ENCODE data around the gene KLHL12.
"Not testable (repeated sequence)": the region's sequence is repeated elsewhere in the genome, so short reads cannot be mapped to it uniquely, and the experiment has no call there.

The KLHL12 gene

GRCh38 chr1:202941372-202941771, 14.3 kb upstream of the KLHL12 start:
- Histone ChIP-seq H3K9me3 (ENCODE audit: control insufficient read depth, low read length) (no peaks in the 10 kb centered on the region), H3K27me3 (ENCODE audit: control insufficient read depth, insufficient read depth, low read length) (no peaks in the 10 kb centered on the region), H3K9ac (ENCODE audit: low read length) (no peak overlapping the region), H3K36me3 (ENCODE audit: control insufficient read depth, insufficient read depth, low read length) (peaks cover 34% of the 10 kb centered on the region), H3K4me1 (ENCODE audit: control insufficient read depth, insufficient read depth, low read length) (no peaks in the 10 kb centered on the region), H3K4me3 (ENCODE audit: low read length) (no peak overlapping the region)

GRCh38 chr1:202940561-202940960, 13.5 kb upstream of the KLHL12 start:
- Histone ChIP-seq H3K4me3 (ENCODE audit: low read length) (no peak overlapping the region), H3K9ac (ENCODE audit: low read length) (no peak overlapping the region), H3K4me1 (ENCODE audit: control insufficient read depth, insufficient read depth, low read length) (no peaks in the 10 kb centered on the region), H3K27me3 (ENCODE audit: control insufficient read depth, insufficient read depth, low read length) (no peaks in the 10 kb centered on the region), H3K9me3 (ENCODE audit: control insufficient read depth, low read length) (no peaks in the 10 kb centered on the region), H3K36me3 (ENCODE audit: control insufficient read depth, insufficient read depth, low read length) (peaks cover 26% of the 10 kb centered on the region)

DNA sequence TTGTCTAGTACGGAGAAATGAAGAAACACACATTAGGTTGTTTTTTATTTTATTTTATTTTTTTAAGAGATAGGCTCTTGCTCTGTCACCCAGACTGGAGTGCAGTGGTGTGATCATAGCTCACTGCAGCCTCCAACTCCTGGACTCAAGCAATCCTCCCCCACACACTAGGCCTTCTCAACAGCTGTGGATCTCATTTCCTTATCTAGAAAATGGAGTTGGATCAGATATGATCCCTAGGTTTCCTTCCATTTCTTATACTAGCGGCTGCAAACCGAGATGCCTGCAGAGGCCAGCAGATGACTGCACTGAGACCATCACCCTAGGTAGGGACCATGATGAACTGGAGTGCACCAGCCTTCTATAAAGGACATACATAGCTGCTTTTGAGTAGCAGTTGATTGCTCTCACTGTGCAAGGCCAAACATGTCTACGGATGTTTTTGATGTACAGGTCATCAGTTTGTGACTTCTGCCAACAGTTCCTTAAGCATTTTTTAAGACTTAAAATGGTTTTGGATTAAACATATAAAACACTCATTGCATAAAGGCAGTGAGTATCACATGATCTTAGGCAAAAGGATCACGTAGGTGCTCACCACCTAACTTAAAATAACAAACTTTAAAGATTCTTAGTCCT, 11.4 kb upstream of the KLHL12 start:
- H3K9me3 ChIP-seq (ENCODE audit: control insufficient read depth, low read length) = no peaks in the 10 kb centered on the region
- H3K36me3 ChIP-seq (ENCODE audit: control insufficient read depth, insufficient read depth, low read length) = peaks cover 17% of the 10 kb centered on the region
- H3K4me1 ChIP-seq (ENCODE audit: control insufficient read depth, insufficient read depth, low read length) = no peaks in the 10 kb centered on the region

GRCh38 chr1:202936409-202936808, 9.4 kb upstream of the KLHL12 start:
- H3K27me3 ChIP-seq (ENCODE audit: control insufficient read depth, insufficient read depth, low read length); H3K9ac ChIP-seq (ENCODE audit: low read length); H3K4me1 ChIP-seq (ENCODE audit: control insufficient read depth, insufficient read depth, low read length); H3K4me3 ChIP-seq (ENCODE audit: low read length); H3K36me3 ChIP-seq (ENCODE audit: control insufficient read depth, insufficient read depth, low read length); H3K9me3 ChIP-seq (ENCODE audit: control insufficient read depth, low read length): not testable (repeated sequence)

More for the DNA sequence above, 11.4 kb upstream of the KLHL12 start:
- H3K9ac ChIP-seq (ENCODE audit: low read length) = no peak overlapping the region
- no peak overlapping the region for H3K4me3 ChIP-seq (ENCODE audit: low read length)
- no peaks in the 10 kb centered on the region for H3K27me3 ChIP-seq (ENCODE audit: control insufficient read depth, insufficient read depth, low read length)

DNA sequence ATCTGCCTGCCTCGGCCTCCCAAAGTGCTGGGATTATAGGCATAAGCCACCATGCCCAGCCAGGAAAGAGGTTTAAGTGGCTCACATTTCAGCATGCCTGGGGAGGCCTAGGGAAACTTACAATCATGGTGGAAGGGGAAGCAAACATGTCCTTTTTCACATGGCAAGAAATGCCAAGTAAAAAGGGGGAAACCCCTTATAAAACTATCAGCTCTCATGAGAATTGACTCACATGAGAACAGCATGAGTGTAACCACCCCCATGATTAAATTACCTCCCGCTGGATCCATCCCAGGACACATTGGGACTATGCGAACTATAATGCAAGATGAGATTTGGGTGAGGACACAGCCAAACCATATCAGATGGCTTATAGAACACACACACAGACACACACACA, 8.8 kb upstream of the KLHL12 start:
- Histone ChIP-seq H3K36me3 (ENCODE audit: control insufficient read depth, insufficient read depth, low read length) (no peaks in the 10 kb centered on the region), H3K9me3 (ENCODE audit: control insufficient read depth, low read length) (no peaks in the 10 kb centered on the region), H3K27me3 (ENCODE audit: control insufficient read depth, insufficient read depth, low read length) (no peaks in the 10 kb centered on the region), H3K4me1 (ENCODE audit: control insufficient read depth, insufficient read depth, low read length) (no peaks in the 10 kb centered on the region), H3K4me3 (ENCODE audit: low read length) (no peak overlapping the region), H3K9ac (ENCODE audit: low read length) (no peak overlapping the region)

GRCh38 chr1:202934755-202935154, 7.7 kb upstream of the KLHL12 start:
- Histone ChIP-seq H3K4me3 (ENCODE audit: low read length) (no peak overlapping the region), H3K4me1 (ENCODE audit: control insufficient read depth, insufficient read depth, low read length) (no peaks in the 10 kb centered on the region), H3K9me3 (ENCODE audit: control insufficient read depth, low read length) (no peaks in the 10 kb centered on the region), H3K27me3 (ENCODE audit: control insufficient read depth, insufficient read depth, low read length) (no peaks in the 10 kb centered on the region), H3K9ac (ENCODE audit: low read length) (no peak overlapping the region), H3K36me3 (ENCODE audit: control insufficient read depth, insufficient read depth, low read length) (no peaks in the 10 kb centered on the region)

DNA sequence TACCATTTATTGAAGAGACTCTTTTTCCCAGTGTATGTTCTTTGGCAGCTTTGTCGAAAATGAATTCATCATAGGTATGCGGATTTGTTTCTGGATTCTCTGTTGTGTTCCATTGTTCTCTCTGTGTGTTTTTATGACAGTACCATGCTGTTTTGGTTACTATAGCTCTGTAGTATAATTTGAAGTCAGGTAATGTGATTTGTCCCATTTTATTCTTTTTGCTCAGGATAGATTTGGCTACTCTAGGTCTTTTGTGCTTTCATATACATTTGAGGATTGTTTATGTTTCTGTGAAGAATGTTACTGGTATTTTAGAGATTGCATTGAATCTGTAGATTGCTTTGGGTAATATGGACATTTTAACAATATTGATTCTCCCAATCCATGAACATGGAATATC, 5.4 kb upstream of the KLHL12 start:
- Histone ChIP-seq H3K36me3 (ENCODE audit: control insufficient read depth, insufficient read depth, low read length) (no peaks in the 10 kb centered on the region), H3K27me3 (ENCODE audit: control insufficient read depth, insufficient read depth, low read length) (no peaks in the 10 kb centered on the region), H3K4me3 (ENCODE audit: low read length) (no peak overlapping the region), H3K4me1 (ENCODE audit: control insufficient read depth, insufficient read depth, low read length) (no peaks in the 10 kb centered on the region), H3K9ac (ENCODE audit: low read length) (no peak overlapping the region), H3K9me3 (ENCODE audit: control insufficient read depth, low read length) (no peaks in the 10 kb centered on the region)

- H3K27me3 ChIP-seq (ENCODE audit: control insufficient read depth, insufficient read depth, low read length) = no peaks in the 10 kb centered on the region
- no peak overlapping the region for H3K4me3 ChIP-seq (ENCODE audit: low read length)
- no peaks in the 10 kb centered on the region for H3K36me3 ChIP-seq (ENCODE audit: control insufficient read depth, insufficient read depth, low read length)
- H3K9ac ChIP-seq (ENCODE audit: low read length) = no peak overlapping the region
- peaks cover 10% of the 10 kb centered on the region for H3K4me1 ChIP-seq (ENCODE audit: control insufficient read depth, insufficient read depth, low read length)
- H3K9me3 ChIP-seq (ENCODE audit: control insufficient read depth, low read length) = no peaks in the 10 kb centered on the region
Measured at GRCh38 chr1:202923533-202923932, 3.5 kb downstream of the KLHL12 start.

GRCh38 chr1:202919615-202920014, 7.4 kb downstream of the KLHL12 start:
- Histone ChIP-seq H3K4me1 (ENCODE audit: control insufficient read depth, insufficient read depth, low read length) (no peaks in the 10 kb centered on the region), H3K9ac (ENCODE audit: low read length) (no peak overlapping the region), H3K36me3 (ENCODE audit: control insufficient read depth, insufficient read depth, low read length) (no peaks in the 10 kb centered on the region), H3K4me3 (ENCODE audit: low read length) (no peak overlapping the region), H3K9me3 (ENCODE audit: control insufficient read depth, low read length) (no peaks in the 10 kb centered on the region), H3K27me3 (ENCODE audit: control insufficient read depth, insufficient read depth, low read length) (no peaks in the 10 kb centered on the region)

GRCh38 chr1:202915146-202915545, 11.9 kb downstream of the KLHL12 start:
- Histone ChIP-seq H3K27me3 (ENCODE audit: control insufficient read depth, insufficient read depth, low read length) (no peaks in the 10 kb centered on the region), H3K9ac (ENCODE audit: low read length) (no peak overlapping the region), H3K9me3 (ENCODE audit: control insufficient read depth, low read length) (no peaks in the 10 kb centered on the region), H3K4me1 (ENCODE audit: control insufficient read depth, insufficient read depth, low read length) (no peaks in the 10 kb centered on the region), H3K36me3 (ENCODE audit: control insufficient read depth, insufficient read depth, low read length) (peaks cover 9% of the 10 kb centered on the region), H3K4me3 (ENCODE audit: low read length) (no peak overlapping the region)

GRCh38 chr1:202912476-202912875, 14.6 kb downstream of the KLHL12 start:
- not testable (repeated sequence) for H3K4me3 ChIP-seq (ENCODE audit: low read length)

GRCh38 chr1:202909494-202909893, 17.5 kb downstream of the KLHL12 start:
- Histone ChIP-seq H3K9ac (ENCODE audit: low read length) (no peak overlapping the region), H3K4me3 (ENCODE audit: low read length) (no peak overlapping the region), H3K27me3 (ENCODE audit: control insufficient read depth, insufficient read depth, low read length) (no peaks in the 10 kb centered on the region), H3K9me3 (ENCODE audit: control insufficient read depth, low read length) (no peaks in the 10 kb centered on the region), H3K36me3 (ENCODE audit: control insufficient read depth, insufficient read depth, low read length) (peaks cover 9% of the 10 kb centered on the region), H3K4me1 (ENCODE audit: control insufficient read depth, insufficient read depth, low read length) (no peaks in the 10 kb centered on the region)

More at GRCh38 chr1:202912476-202912875, 14.6 kb downstream of the KLHL12 start:
- H3K36me3 ChIP-seq (ENCODE audit: control insufficient read depth, insufficient read depth, low read length); H3K9me3 ChIP-seq (ENCODE audit: control insufficient read depth, low read length); H3K9ac ChIP-seq (ENCODE audit: low read length); H3K27me3 ChIP-seq (ENCODE audit: control insufficient read depth, insufficient read depth, low read length); H3K4me1 ChIP-seq (ENCODE audit: control insufficient read depth, insufficient read depth, low read length): not testable (repeated sequence)

GRCh38 chr1:202908998-202909397, 18.0 kb downstream of the KLHL12 start:
- Histone ChIP-seq H3K36me3 (ENCODE audit: control insufficient read depth, insufficient read depth, low read length) (peaks cover 6% of the 10 kb centered on the region), H3K27me3 (ENCODE audit: control insufficient read depth, insufficient read depth, low read length) (no peaks in the 10 kb centered on the region), H3K4me1 (ENCODE audit: control insufficient read depth, insufficient read depth, low read length) (no peaks in the 10 kb centered on the region), H3K9ac (ENCODE audit: low read length) (no peak overlapping the region), H3K9me3 (ENCODE audit: control insufficient read depth, low read length) (no peaks in the 10 kb centered on the region), H3K4me3 (ENCODE audit: low read length) (no peak overlapping the region)
